Measurements from ENCODE around the gene GPC5. TPM values are rescaled to one million over a fixed set of nuclear protein-coding genes. Genes with fewer than 3 reads are reported as not detected.
"Not testable (repeated sequence)": the region's sequence is repeated elsewhere in the genome, so short reads cannot be mapped to it uniquely, and the experiment has no call there.

The GPC5 gene
- total and polyA plus RNA-seq, 7 donors: 0.23 TPM; not detected in 6

- no peak overlapping the region for H3K4me3 ChIP-seq
- no peaks in the 10 kb centered on the region for H3K27me3 ChIP-seq (ENCODE audit: insufficient read depth in 3 of 3, low read length in 2 of 3)
- H3K36me3 ChIP-seq (ENCODE audit: insufficient read depth in 1 of 2, low read depth in 1 of 2): no peaks in the 10 kb centered on the region
- H3K4me1 ChIP-seq: no peaks in the 10 kb centered on the region
- intact Hi-C loops (cut with DNase I): no loop called here
- WGBS, 3 donors: 76 to 85% (median 82%) methylated on average over 3 of the region's 3 CpGs
- H3K9me3 ChIP-seq: no peaks in the 10 kb centered on the region
- TF ChIP-seq CTCF (IDR thresholded peaks at IDR 0.05): no peak
- H3K27ac ChIP-seq: no peak overlapping the region
- ATAC-seq: no peak
- DNase-seq: no peak
These were observed 265.6 kb downstream of the GPC5 start for GRCh38 chr13:91664039-91664438.

GRCh38 chr13:91667486-91667885, 269.1 kb downstream of the GPC5 start:
- intact Hi-C loops (cut with DNase I): no loop called here
- H3K36me3 ChIP-seq (ENCODE audit: insufficient read depth in 1 of 2, low read depth in 1 of 2): no peaks in the 10 kb centered on the region
- ATAC-seq: no peak

GRCh38 chr13:91668866-91669495, 270.6 kb downstream of the GPC5 start:
- Histone ChIP-seq H3K9me3 (no peaks in the 10 kb centered on the region), H3K36me3 (ENCODE audit: insufficient read depth in 1 of 2, low read depth in 1 of 2) (no peaks in the 10 kb centered on the region), H3K4me3 (no peak overlapping the region), H3K27me3 (ENCODE audit: insufficient read depth in 3 of 3, low read length in 2 of 3) (no peaks in the 10 kb centered on the region), H3K4me1 (no peaks in the 10 kb centered on the region), H3K27ac (no peak overlapping the region)
- DNase-seq (no peak), ATAC-seq (no peak)
- 43 to 52% (median 51%) methylated on average over 5 of the region's 5 CpGs for WGBS, 3 donors
- intact Hi-C loops (cut with DNase I): no loop called here
- TF ChIP-seq CTCF (IDR thresholded peaks at IDR 0.05): no peak

More at GRCh38 chr13:91667486-91667885, 269.1 kb downstream of the GPC5 start:
- no peak for TF ChIP-seq CTCF (IDR thresholded peaks at IDR 0.05)
- H3K27ac ChIP-seq: no peak overlapping the region
- DNase-seq: no peak
- no peaks in the 10 kb centered on the region for H3K4me1 ChIP-seq
- WGBS, 3 donors: 34 to 43% (median 37%) methylated on average over 2 of the region's 2 CpGs
- no peaks in the 10 kb centered on the region for H3K9me3 ChIP-seq
- no peak overlapping the region for H3K4me3 ChIP-seq
- H3K27me3 ChIP-seq (ENCODE audit: insufficient read depth in 3 of 3, low read length in 2 of 3): no peaks in the 10 kb centered on the region

- H3K4me3 ChIP-seq; H3K4me1 ChIP-seq; H3K36me3 ChIP-seq (ENCODE audit: insufficient read depth in 1 of 2, low read depth in 1 of 2); ATAC-seq; DNase-seq; H3K27me3 ChIP-seq (ENCODE audit: insufficient read depth in 3 of 3, low read length in 2 of 3); H3K9me3 ChIP-seq; H3K27ac ChIP-seq; intact Hi-C loops (cut with DNase I): not testable (repeated sequence)
- WGBS, 3 donors: 88 to 95% (median 91%) methylated on average over 15 of the region's 15 CpGs
These were observed 275.9 kb downstream of the GPC5 start for GRCh38 chr13:91674347-91674746.

- no peaks in the 10 kb centered on the region for H3K36me3 ChIP-seq (ENCODE audit: insufficient read depth in 1 of 2, low read depth in 1 of 2)
- H3K27ac ChIP-seq: no peak overlapping the region
- H3K4me3 ChIP-seq: no peak overlapping the region
- H3K27me3 ChIP-seq (ENCODE audit: insufficient read depth in 3 of 3, low read length in 2 of 3): no peaks in the 10 kb centered on the region
- H3K9me3 ChIP-seq: no peaks in the 10 kb centered on the region
- no peaks in the 10 kb centered on the region for H3K4me1 ChIP-seq
- intact Hi-C loops (cut with DNase I): no loop called here
- no peak for TF ChIP-seq CTCF (IDR thresholded peaks at IDR 0.05)
- 62 to 68% (median 68%) methylated on average over 3 of the region's 3 CpGs for WGBS, 3 donors
- ATAC-seq: no peak
- DNase-seq: no peak
These were observed 286.3 kb downstream of the GPC5 start for GRCh38 chr13:91684746-91685145.
